NCI-H2171 treated with DMSO at 0.1 percent for 48 hours (cell line): ENCODE measurements around the gene CMKLR1.

ENCODE experiments used
- DNase-seq: peaks from one replicate; lab custom pipeline; 2025; lab: John Stamatoyannopoulos, UW

CMKLR1 gene

GRCh38 chr12:108299980-108300696, 39.0 kb downstream of the CMKLR1 start:
- DNase-seq: no peak

GRCh38 chr12:108299516-108299915, 39.6 kb downstream of the CMKLR1 start:
- no peak for DNase-seq

GRCh38 chr12:108298761-108299275, 40.3 kb downstream of the CMKLR1 start:
- no peak for DNase-seq

- DNase-seq: no peak
Measured at GRCh38 chr12:108297895-108298760, 41.0 kb downstream of the CMKLR1 start.

GRCh38 chr12:108297424-108297823, 41.7 kb downstream of the CMKLR1 start:
- DNase-seq: no peak

- DNase-seq: no peak
Measured at GRCh38 chr12:108296945-108297344, 42.2 kb downstream of the CMKLR1 start.

GRCh38 chr12:108295641-108296040, 43.5 kb downstream of the CMKLR1 start:
- DNase-seq: no peak

- DNase-seq: no peak
Measured at GRCh38 chr12:108289350-108290161, 49.6 kb downstream of the CMKLR1 start.

- DNase-seq: no peak
Measured at GRCh38 chr12:108287227-108287626, 51.9 kb downstream of the CMKLR1 start.

GRCh38 chr12:108285016-108285415, 54.1 kb downstream of the CMKLR1 start:
- no peak for DNase-seq

GRCh38 chr12:108284163-108284562, 54.9 kb downstream of the CMKLR1 start:
- no peak for DNase-seq

GRCh38 chr12:108282676-108283075, 56.4 kb downstream of the CMKLR1 start:
- no peak for DNase-seq

- no peak for DNase-seq
Measured at GRCh38 chr12:108282160-108282559, 57.0 kb downstream of the CMKLR1 start.

- DNase-seq: no peak
Measured at GRCh38 chr12:108277613-108278012, 61.5 kb downstream of the CMKLR1 start.

- DNase-seq: no peak
Measured at GRCh38 chr12:108273217-108273616, 65.9 kb downstream of the CMKLR1 start.

GRCh38 chr12:108271951-108272872, 66.9 kb downstream of the CMKLR1 start:
- no peak for DNase-seq

- DNase-seq: no peak
Measured at GRCh38 chr12:108270849-108271143, 68.3 kb downstream of the CMKLR1 start.

- DNase-seq: no peak
Measured at GRCh38 chr12:108270035-108270848, 68.9 kb downstream of the CMKLR1 start.

GRCh38 chr12:108269224-108269623, 69.9 kb downstream of the CMKLR1 start:
- DNase-seq: no peak

GRCh38 chr12:108268397-108268796, 70.7 kb downstream of the CMKLR1 start:
- no peak for DNase-seq
